ENCODE data around the gene GABARAPL1.

The GABARAPL1 gene

GRCh38 chr12:10260927-10261326 lies 48.2 kb downstream of the GABARAPL1 start:
- H3K36me3 ChIP-seq (ENCODE audit: insufficient read depth, low read length): no peaks in the 10 kb centered on the region
- no peak overlapping the region for H3K4me2 ChIP-seq (ENCODE audit: low read depth, low read length, poor library complexity, severe bottlenecking)
- no peak overlapping the region for H3K4me3 ChIP-seq (ENCODE audit: low read length, poor library complexity, severe bottlenecking)
- no peaks in the 10 kb centered on the region for H3K79me2 ChIP-seq (ENCODE audit: insufficient read depth, low read length)
- H3K27me3 ChIP-seq (ENCODE audit: insufficient read depth, low read length, poor library complexity, severe bottlenecking): no peaks in the 10 kb centered on the region
- no peaks in the 10 kb centered on the region for H3K9me2 ChIP-seq (replicated peaks; ENCODE audit: low read depth, low read length)
- no peaks in the 10 kb centered on the region for H4K20me1 ChIP-seq (ENCODE audit: insufficient read depth, low read length, poor library complexity, severe bottlenecking)
- no peak overlapping the region for H2AFZ ChIP-seq (ENCODE audit: low read length)
- TF ChIP-seq CTCF (conservative IDR thresholded peaks at IDR 0.05; ENCODE audit: low read length) (no peak), EZH2phosphoT487 (IDR thresholded peaks at IDR 0.05; ENCODE audit: borderline replicate concordance) (no peak)
- no peaks in the 10 kb centered on the region for H3K9me3 ChIP-seq (ENCODE audit: insufficient read depth, low read depth, low read length)
- no peak overlapping the region for H3K9ac ChIP-seq (ENCODE audit: low read depth, low read length, poor library complexity, severe bottlenecking)
- no peaks in the 10 kb centered on the region for H3F3A ChIP-seq (ENCODE audit: low read depth)
- no peaks in the 10 kb centered on the region for H3K4me1 ChIP-seq (ENCODE audit: insufficient read depth, low read length, poor library complexity, severe bottlenecking)

- no peak for TF ChIP-seq CTCF (conservative IDR thresholded peaks at IDR 0.05; ENCODE audit: low read length)
- Histone ChIP-seq H3F3A (ENCODE audit: low read depth) (no peaks in the 10 kb centered on the region), H3K27me3 (ENCODE audit: insufficient read depth, low read length, poor library complexity, severe bottlenecking) (no peaks in the 10 kb centered on the region), H4K20me1 (ENCODE audit: insufficient read depth, low read length, poor library complexity, severe bottlenecking) (no peaks in the 10 kb centered on the region), H3K9ac (ENCODE audit: low read depth, low read length, poor library complexity, severe bottlenecking) (no peak overlapping the region), H3K9me2 (replicated peaks; ENCODE audit: low read depth, low read length) (no peaks in the 10 kb centered on the region), H3K4me2 (ENCODE audit: low read depth, low read length, poor library complexity, severe bottlenecking) (no peak overlapping the region), H2AFZ (ENCODE audit: low read length) (no peak overlapping the region), H3K79me2 (ENCODE audit: insufficient read depth, low read length) (no peaks in the 10 kb centered on the region), H3K36me3 (ENCODE audit: insufficient read depth, low read length) (no peaks in the 10 kb centered on the region), H3K9me3 (ENCODE audit: insufficient read depth, low read depth, low read length) (no peaks in the 10 kb centered on the region), H3K4me1 (ENCODE audit: insufficient read depth, low read length, poor library complexity, severe bottlenecking) (no peaks in the 10 kb centered on the region), H3K4me3 (ENCODE audit: low read length, poor library complexity, severe bottlenecking) (no peak overlapping the region)
These were observed 55.4 kb downstream of the GABARAPL1 start for GRCh38 chr12:10268037-10268436.

- Histone ChIP-seq H3K4me2 (ENCODE audit: low read depth, low read length, poor library complexity, severe bottlenecking) (no peak overlapping the region), H3K79me2 (ENCODE audit: insufficient read depth, low read length) (no peaks in the 10 kb centered on the region), H3K36me3 (ENCODE audit: insufficient read depth, low read length) (no peaks in the 10 kb centered on the region), H3K27me3 (ENCODE audit: insufficient read depth, low read length, poor library complexity, severe bottlenecking) (no peaks in the 10 kb centered on the region), H2AFZ (ENCODE audit: low read length) (no peak overlapping the region), H3K4me1 (ENCODE audit: insufficient read depth, low read length, poor library complexity, severe bottlenecking) (peaks cover 2% of the 10 kb centered on the region), H3K9me2 (replicated peaks; ENCODE audit: low read depth, low read length) (no peaks in the 10 kb centered on the region), H3K4me3 (ENCODE audit: low read length, poor library complexity, severe bottlenecking) (no peak overlapping the region), H4K20me1 (ENCODE audit: insufficient read depth, low read length, poor library complexity, severe bottlenecking) (no peaks in the 10 kb centered on the region), H3K9ac (ENCODE audit: low read depth, low read length, poor library complexity, severe bottlenecking) (no peak overlapping the region), H3F3A (ENCODE audit: low read depth) (no peaks in the 10 kb centered on the region), H3K9me3 (ENCODE audit: insufficient read depth, low read depth, low read length) (no peaks in the 10 kb centered on the region)
- no peak for TF ChIP-seq EZH2phosphoT487 (IDR thresholded peaks at IDR 0.05; ENCODE audit: borderline replicate concordance)
- TF ChIP-seq CTCF (conservative IDR thresholded peaks at IDR 0.05; ENCODE audit: low read length): no peak
These were observed 59.8 kb downstream of the GABARAPL1 start for GRCh38 chr12:10272467-10272866.

Measured in Loucy (cell line).